Bladder microvascular endothelial cell (primary cell): Measurements from ENCODE around the gene FMR1NB. TPM values are rescaled to one million over a fixed set of nuclear protein-coding genes. Genes with fewer than 3 reads are reported as not detected.

ENCODE experiments used
- total RNA-seq: library from RNA; depleted of rRNA; stranded (reverse); fragments of >200 nt; gene quantifications from 2 replicates; pipeline ENCODE4 v1.2.3, GENCODE V29; 2014

Gene FMR1NB
- not detected in 2 replicates for total RNA-seq

GRCh38 chrX:147981038-147981752 is at the start of gene FMR1NB:
TSS of gene FMR1NB (plus strand) at chrX:147981337. CDS start at chrX:147981403, 66 bp downstream.

Other genes starting within 250 kb of the FMR1NB start
- 24.1 and 47.1 TPM in 2 replicates for gene FMR1, start 69.4 kb upstream of the FMR1NB start, total RNA-seq